Skeletal muscle satellite cell (primary cell): ENCODE measurements around the gene DTD1.

ENCODE experiments used
- H3K27me3 ChIP-seq: 2 replicates; pipeline ENCODE4 v1.7.0; 2013; ENCODE audit warnings: low read length; ENCODE audit not compliant: control insufficient read depth, insufficient read depth
- H3K36me3 ChIP-seq: 2 replicates; pipeline ENCODE4 v1.7.0; 2013; ENCODE audit warnings: mild to moderate bottlenecking, control low read depth, low read length; ENCODE audit not compliant: insufficient read depth
- H3K4me1 ChIP-seq: 2 replicates; pipeline ENCODE4 v1.7.0; 2013; ENCODE audit warnings: low read length; ENCODE audit not compliant: control insufficient read depth, insufficient read depth
- H3K4me2 ChIP-seq: 2 replicates; pipeline ENCODE4 v1.7.0; 2013; ENCODE audit warnings: mild to moderate bottlenecking, low read length
- H3K4me3 ChIP-seq: 2 replicates; pipeline ENCODE4 v1.7.0; 2013; ENCODE audit warnings: low read length
- H3K9ac ChIP-seq: 2 replicates; pipeline ENCODE4 v1.7.0; 2013; ENCODE audit warnings: mild to moderate bottlenecking, low read depth, low read length, moderate library complexity
- H3K9me3 ChIP-seq: replicated peaks from 2 replicates; pipeline ENCODE4 v1.7.0; 2013; ENCODE audit warnings: mild to moderate bottlenecking, control low read depth, low read length

Gene DTD1

GRCh38 chr20:18688676-18689075 lies 100.8 kb downstream of the DTD1 start:
- no peaks in the 10 kb centered on the region for H3K9me3 ChIP-seq
- no peak overlapping the region for H3K4me2 ChIP-seq
- H3K27me3 ChIP-seq, result no peaks in the 10 kb centered on the region
- H3K9ac ChIP-seq, result no peak overlapping the region
- peaks cover 5% of the 10 kb centered on the region for H3K4me1 ChIP-seq
- no peak overlapping the region for H3K4me3 ChIP-seq
- no peaks in the 10 kb centered on the region for H3K36me3 ChIP-seq

GRCh38 chr20:18689557-18689956 lies 101.7 kb downstream of the DTD1 start:
- H3K4me2 ChIP-seq, result no peak overlapping the region
- no peaks in the 10 kb centered on the region for H3K9me3 ChIP-seq
- H3K27me3 ChIP-seq, result no peaks in the 10 kb centered on the region
- no peak overlapping the region for H3K9ac ChIP-seq
- no peak overlapping the region for H3K4me3 ChIP-seq
- H3K4me1 ChIP-seq, result peaks cover 5% of the 10 kb centered on the region
- H3K36me3 ChIP-seq, result no peaks in the 10 kb centered on the region

- no peaks in the 10 kb centered on the region for H3K36me3 ChIP-seq
- H3K4me3 ChIP-seq, result no peak overlapping the region
- no peaks in the 10 kb centered on the region for H3K27me3 ChIP-seq
- H3K9ac ChIP-seq, result no peak overlapping the region
- no peaks in the 10 kb centered on the region for H3K9me3 ChIP-seq
- peaks cover 5% of the 10 kb centered on the region for H3K4me1 ChIP-seq
- no peak overlapping the region for H3K4me2 ChIP-seq
These were observed 104.6 kb downstream of the DTD1 start for GRCh38 chr20:18692447-18692846.

GRCh38 chr20:18694071-18694470 lies 106.2 kb downstream of the DTD1 start:
- no peaks in the 10 kb centered on the region for H3K36me3 ChIP-seq
- H3K4me2 ChIP-seq, result no peak overlapping the region

GRCh38 chr20:18695175-18695574 lies 107.3 kb downstream of the DTD1 start:
- H3K4me1 ChIP-seq, result peaks cover 5% of the 10 kb centered on the region
- H3K4me3 ChIP-seq, result no peak overlapping the region
- no peaks in the 10 kb centered on the region for H3K27me3 ChIP-seq
- H3K9ac ChIP-seq, result no peak overlapping the region
- H3K4me2 ChIP-seq, result no peak overlapping the region
- H3K9me3 ChIP-seq, result no peaks in the 10 kb centered on the region
- H3K36me3 ChIP-seq, result no peaks in the 10 kb centered on the region

More at GRCh38 chr20:18694071-18694470, 106.2 kb downstream of the DTD1 start:
- Histone ChIP-seq H3K27me3 (no peaks in the 10 kb centered on the region), H3K4me1 (peaks cover 5% of the 10 kb centered on the region), H3K4me3 (no peak overlapping the region), H3K9me3 (no peaks in the 10 kb centered on the region), H3K9ac (no peak overlapping the region)

GRCh38 chr20:18698735-18699380 lies 111.0 kb downstream of the DTD1 start:
- H3K4me1 ChIP-seq, result no peaks in the 10 kb centered on the region
- H3K4me3 ChIP-seq, result no peak overlapping the region

GRCh38 chr20:18701969-18702368 lies 114.1 kb downstream of the DTD1 start:
- Histone ChIP-seq H3K9ac (no peak overlapping the region), H3K4me3 (no peak overlapping the region), H3K36me3 (no peaks in the 10 kb centered on the region), H3K27me3 (no peaks in the 10 kb centered on the region), H3K4me1 (peaks cover 15% of the 10 kb centered on the region), H3K4me2 (no peak overlapping the region), H3K9me3 (no peaks in the 10 kb centered on the region)

More at GRCh38 chr20:18698735-18699380, 111.0 kb downstream of the DTD1 start:
- Histone ChIP-seq H3K27me3 (no peaks in the 10 kb centered on the region), H3K36me3 (no peaks in the 10 kb centered on the region), H3K9me3 (no peaks in the 10 kb centered on the region), H3K9ac (no peak overlapping the region), H3K4me2 (no peak overlapping the region)

- Histone ChIP-seq H3K4me3 (no peak overlapping the region), H3K4me1 (peaks cover 15% of the 10 kb centered on the region), H3K27me3 (no peaks in the 10 kb centered on the region), H3K36me3 (no peaks in the 10 kb centered on the region), H3K4me2 (no peak overlapping the region), H3K9me3 (no peaks in the 10 kb centered on the region), H3K9ac (no peak overlapping the region)
These were observed 114.9 kb downstream of the DTD1 start for GRCh38 chr20:18702736-18703135.

- Histone ChIP-seq H3K9me3 (no peaks in the 10 kb centered on the region), H3K4me2 (peak overlapping the region; percentile 62), H3K36me3 (no peaks in the 10 kb centered on the region), H3K27me3 (no peaks in the 10 kb centered on the region), H3K9ac (peak overlapping the region; percentile 62), H3K4me1 (peaks cover 15% of the 10 kb centered on the region), H3K4me3 (peak overlapping the region; percentile 37)
These were observed 117.6 kb downstream of the DTD1 start for GRCh38 chr20:18705490-18705889.

- peak overlapping the region; percentile 62 for H3K9ac ChIP-seq
- H3K9me3 ChIP-seq, result no peaks in the 10 kb centered on the region
- H3K4me2 ChIP-seq, result peak overlapping the region; percentile 62
- no peaks in the 10 kb centered on the region for H3K27me3 ChIP-seq
- H3K36me3 ChIP-seq, result no peaks in the 10 kb centered on the region
- peak overlapping the region; percentile 37 for H3K4me3 ChIP-seq
- peaks cover 15% of the 10 kb centered on the region for H3K4me1 ChIP-seq
These were observed 118.1 kb downstream of the DTD1 start for GRCh38 chr20:18705910-18706309.

GRCh38 chr20:18712131-18712530 lies 124.3 kb downstream of the DTD1 start:
- Histone ChIP-seq H3K36me3 (no peaks in the 10 kb centered on the region), H3K9me3 (no peaks in the 10 kb centered on the region), H3K27me3 (no peaks in the 10 kb centered on the region), H3K4me1 (peaks cover 4% of the 10 kb centered on the region), H3K4me3 (no peak overlapping the region), H3K4me2 (no peak overlapping the region), H3K9ac (no peak overlapping the region)

GRCh38 chr20:18712882-18713281 lies 125.0 kb downstream of the DTD1 start:
- peaks cover 7% of the 10 kb centered on the region for H3K4me1 ChIP-seq
- H3K4me3 ChIP-seq, result no peak overlapping the region
- H3K27me3 ChIP-seq, result no peaks in the 10 kb centered on the region
- no peaks in the 10 kb centered on the region for H3K9me3 ChIP-seq
- no peak overlapping the region for H3K9ac ChIP-seq
- H3K36me3 ChIP-seq, result no peaks in the 10 kb centered on the region
- no peak overlapping the region for H3K4me2 ChIP-seq
